Lung (tissue), 12 donors: ENCODE measurements around the gene SNRK. TPM values are rescaled to one million over a fixed set of nuclear protein-coding genes. Genes with fewer than 3 reads are reported as not detected.
A peak's percentile ranks its signal among the peaks of the same experiment; 100 is the strongest.

ENCODE experiments used
- ATAC-seq: fragments of 200-7000 bp; cut with Tn5 transposase; one replicate; pipeline ENCODE4 v1.9.1; 2020; ENCODE audit warnings: moderate number of reproducible peaks; ENCODE audit not compliant: insufficient read depth, low FRiP score
- DNase-seq, 3 donors: peaks; one replicate each; pipeline ENCODE4 v3.0.0-alpha.2; 2013 to 2017
- H3K27ac ChIP-seq, 2 donors: one replicate each; pipeline ENCODE4 v1.5.1; 2013; ENCODE audit warnings: mild to moderate bottlenecking in 2 of 2, moderate library complexity in 2 of 2, control low read depth in 1 of 2, inconsistent platforms in 1 of 2, low read depth in 1 of 2, low read length in 1 of 2
- H3K27me3 ChIP-seq, 3 donors: one replicate each; pipeline ENCODE4 v1.5.1; 2013; ENCODE audit warnings: low read length in 2 of 3; ENCODE audit not compliant: control insufficient read depth in 3 of 3, insufficient read depth in 3 of 3
- H3K36me3 ChIP-seq, 4 donors: one replicate each; pipeline ENCODE4 v1.5.1; 2013; ENCODE audit warnings: low read length in 4 of 4, mild to moderate bottlenecking in 1 of 4, moderate library complexity in 1 of 4; ENCODE audit not compliant: control insufficient read depth in 4 of 4, insufficient read depth in 4 of 4
- H3K4me1 ChIP-seq, 5 donors: one replicate each; pipeline ENCODE4 v1.5.1; 2013; ENCODE audit warnings: low read length in 5 of 5, mild to moderate bottlenecking in 2 of 5, moderate library complexity in 1 of 5; ENCODE audit not compliant: control insufficient read depth in 5 of 5, insufficient read depth in 5 of 5
- H3K4me3 ChIP-seq: one replicate; pipeline ENCODE4 v1.5.1; 2013; ENCODE audit warnings: mild to moderate bottlenecking, control low read depth, moderate library complexity
- H3K9ac ChIP-seq, 2 donors: one replicate each; pipeline ENCODE4 v1.5.1; 2013; ENCODE audit warnings: low read length in 2 of 2, control low read depth in 1 of 2; ENCODE audit not compliant: insufficient read depth in 1 of 2
- H3K9me3 ChIP-seq, 4 donors: one replicate each; pipeline ENCODE4 v1.5.1; 2013; ENCODE audit warnings: low read length in 3 of 4, mild to moderate bottlenecking in 1 of 4, moderate library complexity in 1 of 4; ENCODE audit not compliant: control insufficient read depth in 4 of 4, insufficient read depth in 3 of 4
- WGBS, 2 donors: extraction: QIAGEN DNeasy Blood & Tissue Kit; methylation state at CpG; one replicate each; pipeline ENCODE4 v1.1.7; 2013; 5-methylcytosine and 5-hydroxymethylcytosine counted together
- polyA plus RNA-seq, 2 donors: library from polyadenylated mRNA; stranded (reverse); fragments of 200-250 nt; gene quantifications; one replicate each; pipeline ENCODE4 v1.2.1, GENCODE V29; 2013
- total RNA-seq, 2 donors: library from RNA; depleted of rRNA in 1 of 2; stranded (reverse); fragments of >200 nt in 1 of 2; gene quantifications; one replicate each; pipeline ENCODE4 v1.2.1, GENCODE V29; 2014 to 2021
- TF ChIP-seq, protein P1 (sequence below): IDR thresholded peaks from 2 replicates; pipeline ENCODE4 v1.5.1; 2012; ENCODE audit warnings: mild to moderate bottlenecking; ENCODE audit errors: control extremely low read depth, extremely low read depth
- donor health status: control.
- donor health status: control.
- donor health status: Bipolar disorder and iron deficiency.
- donor health status: healthy.
- donor health status: DM: yes; HTN: yes; CAD: no.

SNRK gene
- total and polyA plus RNA-seq, 4 donors = 19.2 to 139 (median 45.6) TPM

DNA sequence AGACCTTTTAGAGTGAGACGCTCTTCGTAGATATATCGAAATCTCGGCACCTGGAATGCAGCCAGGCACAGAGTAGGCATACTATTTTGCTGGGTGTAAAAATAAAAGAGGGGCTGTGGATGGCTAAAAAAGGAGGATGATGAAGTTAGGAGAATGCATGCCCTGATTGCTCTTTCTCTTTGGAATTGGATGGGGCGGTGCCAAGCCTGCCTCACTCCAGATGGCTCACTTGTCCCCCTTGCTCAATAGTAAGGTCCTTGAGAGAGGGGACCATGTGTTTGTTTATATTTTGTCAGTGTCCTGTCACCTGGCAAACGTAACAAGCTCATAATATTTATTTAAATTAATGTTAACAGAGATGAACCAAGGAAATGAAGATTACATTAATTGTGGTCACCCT, 33.0 kb downstream of the SNRK start:
- ATAC-seq = no peak
- 78% methylated on average over 6 of the region's 6 CpGs for WGBS, 2 donors

DNA sequence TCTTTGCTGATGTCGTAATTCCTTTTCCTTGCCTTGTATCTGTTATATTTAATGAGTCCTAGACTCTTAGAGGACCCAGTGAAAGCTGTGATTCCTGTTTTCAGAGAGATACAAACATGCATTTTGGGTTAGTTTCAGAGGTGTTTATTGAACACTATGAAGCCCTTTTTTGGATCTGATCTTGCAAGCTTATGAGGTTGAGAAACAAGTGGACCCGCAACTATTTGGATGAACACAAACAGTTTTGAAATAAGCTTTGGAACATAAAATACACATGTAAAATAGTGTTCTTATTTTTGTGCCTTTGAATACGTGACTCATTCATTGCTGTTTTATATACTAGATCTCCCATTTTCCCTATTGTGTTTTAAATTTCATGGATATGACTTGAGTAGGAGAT, 33.5 kb downstream of the SNRK start:
- Histone ChIP-seq H3K27me3 (no peaks in the 10 kb centered on the region), H3K4me1 (peaks cover 0 to 31% (median 6%) of the 10 kb centered on the region in 5 donors), H3K36me3 (no peaks in the 10 kb centered on the region), H3K4me3 (no peak overlapping the region), H3K27ac (peak overlapping the region in 1 of 2 donors; percentile 48), H3K9ac (no peak overlapping the region), H3K9me3 (no peaks in the 10 kb centered on the region)
- 49 to 79% methylated on average over 3 of the region's 3 CpGs for WGBS, 2 donors
- DNase-seq = no peak
- ATAC-seq = no peak
- TF ChIP-seq, protein P1, sequence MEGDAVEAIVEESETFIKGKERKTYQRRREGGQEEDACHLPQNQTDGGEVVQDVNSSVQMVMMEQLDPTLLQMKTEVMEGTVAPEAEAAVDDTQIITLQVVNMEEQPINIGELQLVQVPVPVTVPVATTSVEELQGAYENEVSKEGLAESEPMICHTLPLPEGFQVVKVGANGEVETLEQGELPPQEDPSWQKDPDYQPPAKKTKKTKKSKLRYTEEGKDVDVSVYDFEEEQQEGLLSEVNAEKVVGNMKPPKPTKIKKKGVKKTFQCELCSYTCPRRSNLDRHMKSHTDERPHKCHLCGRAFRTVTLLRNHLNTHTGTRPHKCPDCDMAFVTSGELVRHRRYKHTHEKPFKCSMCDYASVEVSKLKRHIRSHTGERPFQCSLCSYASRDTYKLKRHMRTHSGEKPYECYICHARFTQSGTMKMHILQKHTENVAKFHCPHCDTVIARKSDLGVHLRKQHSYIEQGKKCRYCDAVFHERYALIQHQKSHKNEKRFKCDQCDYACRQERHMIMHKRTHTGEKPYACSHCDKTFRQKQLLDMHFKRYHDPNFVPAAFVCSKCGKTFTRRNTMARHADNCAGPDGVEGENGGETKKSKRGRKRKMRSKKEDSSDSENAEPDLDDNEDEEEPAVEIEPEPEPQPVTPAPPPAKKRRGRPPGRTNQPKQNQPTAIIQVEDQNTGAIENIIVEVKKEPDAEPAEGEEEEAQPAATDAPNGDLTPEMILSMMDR = no peak

More for the DNA sequence above, 33.0 kb downstream of the SNRK start:
- TF ChIP-seq, protein P1 = no peak
- no peaks in the 10 kb centered on the region for H3K27me3 ChIP-seq
- H3K9ac ChIP-seq = no peak overlapping the region
- peaks cover 0 to 33% (median 6%) of the 10 kb centered on the region in 5 donors for H3K4me1 ChIP-seq
- DNase-seq = no peak
- no peaks in the 10 kb centered on the region for H3K9me3 ChIP-seq
- H3K27ac ChIP-seq = no peak overlapping the region
- no peak overlapping the region for H3K4me3 ChIP-seq
- no peaks in the 10 kb centered on the region for H3K36me3 ChIP-seq

DNA sequence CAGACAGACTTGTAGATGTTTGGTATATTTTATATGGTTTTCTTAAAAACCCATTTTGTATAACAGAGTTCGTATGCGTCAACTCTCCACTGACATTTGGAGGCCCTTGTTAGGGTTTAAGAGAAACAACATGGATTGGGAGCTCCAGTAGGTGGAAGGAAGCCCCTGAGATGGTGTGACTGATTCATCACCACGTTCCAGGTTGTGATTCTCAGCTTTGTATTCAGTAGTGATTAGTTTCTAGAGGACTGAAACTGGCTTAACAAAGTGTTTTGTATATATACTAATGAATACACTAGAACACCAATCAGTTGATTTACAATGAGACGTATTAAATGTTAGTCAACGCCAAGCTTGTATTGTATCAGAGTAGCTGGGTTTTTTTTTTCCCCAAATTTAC, 33.9 kb downstream of the SNRK start:
- H3K9me3 ChIP-seq = no peaks in the 10 kb centered on the region
- no peaks in the 10 kb centered on the region for H3K27me3 ChIP-seq
- 88% methylated on average over 5 of the region's 5 CpGs for WGBS, 2 donors
- no peak overlapping the region for H3K27ac ChIP-seq
- H3K4me1 ChIP-seq = peaks cover 0 to 28% (median 6%) of the 10 kb centered on the region in 5 donors
- no peaks in the 10 kb centered on the region for H3K36me3 ChIP-seq
- no peak overlapping the region for H3K4me3 ChIP-seq
- DNase-seq (no peak), ATAC-seq (no peak)
- H3K9ac ChIP-seq = no peak overlapping the region
- TF ChIP-seq, protein P1 = no peak

DNA sequence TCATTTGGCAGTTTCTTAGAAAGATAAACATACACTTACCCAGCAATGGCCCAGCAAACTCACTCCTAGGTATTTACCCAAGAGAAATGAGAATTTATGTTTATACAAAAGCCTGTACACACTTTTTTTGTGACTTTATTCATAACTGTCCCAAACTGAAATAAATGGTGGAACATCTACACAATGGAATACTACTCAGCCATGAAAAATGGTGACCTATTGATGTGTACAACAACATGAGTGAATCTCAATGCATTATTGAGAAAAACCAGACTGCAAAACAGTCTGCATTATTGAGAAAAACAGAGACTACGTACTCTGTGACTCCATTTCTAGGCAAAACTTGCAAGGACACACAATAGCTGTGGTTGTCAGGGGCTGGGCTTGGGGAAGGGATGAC, 37.2 kb downstream of the SNRK start:
- Histone ChIP-seq H3K27ac (no peak overlapping the region), H3K4me3 (no peak overlapping the region), H3K27me3 (no peaks in the 10 kb centered on the region), H3K4me1 (peaks cover 0 to 30% (median 9%) of the 10 kb centered on the region in 5 donors), H3K9me3 (no peaks in the 10 kb centered on the region), H3K9ac (no peak overlapping the region), H3K36me3 (no peaks in the 10 kb centered on the region)
- no peak for DNase-seq
- ATAC-seq = no peak
- TF ChIP-seq, protein P1 = no peak
- 91 to 99% methylated on average over 1 of the region's 1 CpG for WGBS, 2 donors
